GM12878 (cell line): Measurements from ENCODE around the gene FUBP3.

Experiments used
- BCLAF1 ChIP-seq: fragments of 450-650 bp; IDR thresholded peaks from 2 replicates; pipeline ENCODE4 v1.6.1; 2017; ENCODE audit warnings: antibody characterized with exemption, mild to moderate bottlenecking, moderate library complexity
- BHLHE40 ChIP-seq, 2 experiments: fragments of 450-650 bp in 1 of 2; IDR thresholded peaks; 2 replicates each; pipeline ENCODE4 v1.6.1; 2011 to 2017; ENCODE audit warnings: low read depth in 2 of 2, borderline replicate concordance in 1 of 2, improper control_type of control experiment in 1 of 2, low read length in 1 of 2, mild to moderate bottlenecking in 1 of 2
- CREM ChIP-seq: IDR thresholded peaks from 2 replicates; pipeline ENCODE4 v1.6.1; 2014; ENCODE audit warnings: antibody characterized with exemption, low read depth
- CTCF ChIP-seq, 3 experiments: IDR thresholded peaks in 2 of 3; conservative IDR thresholded peaks in 1 of 3; 2 replicates each; pipeline ENCODE4 v1.5.1; 2011; ENCODE audit warnings: low read depth in 3 of 3, low read length in 3 of 3, mild to moderate bottlenecking in 3 of 3, control low read depth in 2 of 3, moderate library complexity in 2 of 3, inconsistent platforms in 1 of 3, mixed read lengths in 1 of 3; ENCODE audit not compliant: control insufficient read depth in 2 of 3, insufficient read depth in 1 of 3; ENCODE audit errors: extremely low read depth in 1 of 3
- LARP7 ChIP-seq: fragments of 450-650 bp; IDR thresholded peaks from 2 replicates; pipeline ENCODE4 v1.6.1; 2017; ENCODE audit warnings: mild to moderate bottlenecking
- NRF1 ChIP-seq: conservative IDR thresholded peaks from 2 replicates; pipeline ENCODE4 v1.6.1; 2011; ENCODE audit warnings: mild to moderate bottlenecking, low read depth, low read length, improper control_type of control experiment
- POLR2AphosphoS5 ChIP-seq: IDR thresholded peaks from 2 replicates; pipeline ENCODE4 v1.6.1; 2011; ENCODE audit warnings: mild to moderate bottlenecking, low read length, inconsistent platforms
- RAD21 ChIP-seq: IDR thresholded peaks from 2 replicates; pipeline ENCODE4 v1.6.1; 2011; ENCODE audit warnings: mild to moderate bottlenecking, low read depth, low read length, moderate library complexity; ENCODE audit not compliant: insufficient read depth
- TBL1XR1 ChIP-seq: IDR thresholded peaks from 2 replicates; pipeline ENCODE4 v1.6.1; 2012; ENCODE audit warnings: low read depth, low read length, improper control_type of control experiment
- USF1 ChIP-seq: IDR thresholded peaks from 2 replicates; pipeline ENCODE4 v1.6.1; 2011; ENCODE audit warnings: borderline replicate concordance, low read depth, mild to moderate bottlenecking, moderate library complexity, mixed read lengths, low read length; ENCODE audit not compliant: insufficient read depth; ENCODE audit errors: extremely low read length
- ZBTB11 ChIP-seq: fragments of 450-650 bp; formaldehyde crosslinking; IDR thresholded peaks from 2 replicates; pipeline ENCODE4 v1.5.0; 2022; ENCODE audit warnings: mild to moderate bottlenecking, missing genetic modification characterization

- no peak for TF ChIP-seq CREM
- TF ChIP-seq USF1, result peak; percentile 69
- TF ChIP-seq BCLAF1, result no peak
- TF ChIP-seq BHLHE40 (IDR thresholded peaks at IDR 0.05; ENCODE audit: borderline replicate concordance in 1 of 2, low read depth in 2 of 2, low read length in 1 of 2), result no peak
- TF ChIP-seq RAD21, result no peak
- TF ChIP-seq CTCF (IDR thresholded peaks at IDR 0.05 in 2 of 3, conservative IDR thresholded peaks at IDR 0.05 in 1 of 3; ENCODE audit: control insufficient read depth in 2 of 3, extremely low read depth in 1 of 3, insufficient read depth in 1 of 3, low read depth in 3 of 3, low read length in 3 of 3), result no peak
- TF ChIP-seq POLR2AphosphoS5, result no peak
- no peak for TF ChIP-seq TBL1XR1
- TF ChIP-seq ZBTB11 (CRISPR knock-in tag), result no peak
- no peak for TF ChIP-seq NRF1
- TF ChIP-seq LARP7, result no peak
These were observed 30.2 kb upstream of the FUBP3 start for GRCh38 chr9:130549093-130549735.
